Measurements from ENCODE around the gene MOCS2. TPM values are rescaled to one million over a fixed set of nuclear protein-coding genes. Genes with fewer than 3 reads are reported as not detected.

Gene MOCS2
- total and polyA plus RNA-seq, 4 donors: 25.3 to 71.0 (median 26.8) TPM

DNA sequence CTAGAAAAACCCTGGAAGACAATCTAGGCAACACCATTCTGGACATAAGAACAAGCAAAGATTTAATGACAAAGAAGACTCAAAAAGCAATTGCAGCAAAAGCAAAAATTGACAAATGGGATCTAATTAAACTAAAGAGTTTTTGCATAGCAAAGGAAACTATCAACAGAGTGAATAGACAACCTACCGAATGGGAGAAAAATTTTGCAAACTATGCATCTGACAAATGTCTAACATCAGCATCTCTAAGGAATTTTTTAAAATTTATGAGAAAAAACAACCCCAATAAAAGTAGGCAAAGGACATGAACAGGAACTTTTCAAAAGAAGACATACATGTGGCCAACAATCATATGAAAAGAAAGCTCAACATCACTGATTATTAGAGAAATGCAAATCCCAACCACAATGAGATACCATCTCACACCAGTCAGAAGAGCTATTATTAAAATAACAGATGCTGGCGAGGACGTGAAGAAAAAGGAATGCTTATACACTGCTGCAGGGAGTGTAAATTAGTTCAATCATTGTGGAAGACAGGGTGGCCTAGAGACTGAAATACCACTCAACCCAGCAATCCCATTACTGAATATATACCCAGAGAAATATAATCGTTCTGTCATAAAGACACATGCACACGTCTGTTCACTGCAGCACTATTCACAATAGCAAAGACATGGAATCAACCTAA is 3.8 kb downstream of the MOCS2 start:
- H3K4me1 ChIP-seq (ENCODE audit: control insufficient read depth in 5 of 5, insufficient read depth in 5 of 5, low read length in 5 of 5): peaks cover 0 to 10% (median 5%) of the 10 kb centered on the region in 5 donors
- no peak overlapping the region for H3K9ac ChIP-seq (ENCODE audit: insufficient read depth in 1 of 2, low read length in 2 of 2)
- ATAC-seq (ENCODE audit: insufficient read depth, low FRiP score): no peak
- no peak for DNase-seq
- no peak overlapping the region for H3K4me3 ChIP-seq
- TF ChIP-seq, protein P1, sequence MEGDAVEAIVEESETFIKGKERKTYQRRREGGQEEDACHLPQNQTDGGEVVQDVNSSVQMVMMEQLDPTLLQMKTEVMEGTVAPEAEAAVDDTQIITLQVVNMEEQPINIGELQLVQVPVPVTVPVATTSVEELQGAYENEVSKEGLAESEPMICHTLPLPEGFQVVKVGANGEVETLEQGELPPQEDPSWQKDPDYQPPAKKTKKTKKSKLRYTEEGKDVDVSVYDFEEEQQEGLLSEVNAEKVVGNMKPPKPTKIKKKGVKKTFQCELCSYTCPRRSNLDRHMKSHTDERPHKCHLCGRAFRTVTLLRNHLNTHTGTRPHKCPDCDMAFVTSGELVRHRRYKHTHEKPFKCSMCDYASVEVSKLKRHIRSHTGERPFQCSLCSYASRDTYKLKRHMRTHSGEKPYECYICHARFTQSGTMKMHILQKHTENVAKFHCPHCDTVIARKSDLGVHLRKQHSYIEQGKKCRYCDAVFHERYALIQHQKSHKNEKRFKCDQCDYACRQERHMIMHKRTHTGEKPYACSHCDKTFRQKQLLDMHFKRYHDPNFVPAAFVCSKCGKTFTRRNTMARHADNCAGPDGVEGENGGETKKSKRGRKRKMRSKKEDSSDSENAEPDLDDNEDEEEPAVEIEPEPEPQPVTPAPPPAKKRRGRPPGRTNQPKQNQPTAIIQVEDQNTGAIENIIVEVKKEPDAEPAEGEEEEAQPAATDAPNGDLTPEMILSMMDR (IDR thresholded peaks at IDR 0.05; ENCODE audit: control extremely low read depth, extremely low read depth): no peak
- no peaks in the 10 kb centered on the region for H3K9me3 ChIP-seq (ENCODE audit: control insufficient read depth in 4 of 4, insufficient read depth in 3 of 4, low read length in 3 of 4)
- H3K27ac ChIP-seq (ENCODE audit: low read depth in 1 of 2, low read length in 1 of 2): no peak overlapping the region
- H3K27me3 ChIP-seq (ENCODE audit: control insufficient read depth in 3 of 3, insufficient read depth in 3 of 3, low read length in 2 of 3): no peaks in the 10 kb centered on the region
- peaks cover 0 to 17% (median 1%) of the 10 kb centered on the region in 4 donors for H3K36me3 ChIP-seq (ENCODE audit: control insufficient read depth in 4 of 4, insufficient read depth in 4 of 4, low read length in 4 of 4)
- 89 to 93% methylated on average over 5 of the region's 5 CpGs for WGBS, 2 donors

DNA sequence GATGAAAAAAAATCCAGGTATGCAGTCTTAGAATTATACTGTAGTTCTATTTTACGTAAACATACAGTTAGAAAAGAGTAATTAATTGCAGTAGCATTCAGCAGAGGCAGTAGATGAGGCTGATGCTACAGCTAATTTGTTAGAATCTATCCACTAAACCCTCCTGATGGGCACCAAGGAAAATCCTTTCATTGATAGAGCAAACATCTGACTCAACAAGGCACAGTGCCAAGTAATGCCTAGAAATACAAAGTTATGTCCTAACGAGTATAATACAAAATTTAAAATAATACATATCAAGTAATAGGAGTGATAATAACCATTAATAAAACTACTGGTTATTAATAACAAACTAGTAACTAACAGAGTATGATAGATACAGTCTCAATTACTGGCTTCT is 9.0 kb downstream of the MOCS2 start:
- Histone ChIP-seq H3K4me1 (ENCODE audit: control insufficient read depth in 5 of 5, insufficient read depth in 5 of 5, low read length in 5 of 5) (no peaks in the 10 kb centered on the region), H3K27me3 (ENCODE audit: control insufficient read depth in 3 of 3, insufficient read depth in 3 of 3, low read length in 2 of 3) (no peaks in the 10 kb centered on the region), H3K4me3 (no peak overlapping the region), H3K36me3 (ENCODE audit: control insufficient read depth in 4 of 4, insufficient read depth in 4 of 4, low read length in 4 of 4) (peaks cover 9 to 36% (median 13%) of the 10 kb centered on the region in 4 donors), H3K27ac (ENCODE audit: low read depth in 1 of 2, low read length in 1 of 2) (no peak overlapping the region), H3K9me3 (ENCODE audit: control insufficient read depth in 4 of 4, insufficient read depth in 3 of 4, low read length in 3 of 4) (no peaks in the 10 kb centered on the region), H3K9ac (ENCODE audit: insufficient read depth in 1 of 2, low read length in 2 of 2) (no peak overlapping the region)
- WGBS, 2 donors: 80 to 84% methylated on average over 2 of the region's 2 CpGs
- DNase-seq: no peak
- TF ChIP-seq, protein P1 (IDR thresholded peaks at IDR 0.05; ENCODE audit: control extremely low read depth, extremely low read depth): no peak
- no peak for ATAC-seq (ENCODE audit: insufficient read depth, low FRiP score)

DNA sequence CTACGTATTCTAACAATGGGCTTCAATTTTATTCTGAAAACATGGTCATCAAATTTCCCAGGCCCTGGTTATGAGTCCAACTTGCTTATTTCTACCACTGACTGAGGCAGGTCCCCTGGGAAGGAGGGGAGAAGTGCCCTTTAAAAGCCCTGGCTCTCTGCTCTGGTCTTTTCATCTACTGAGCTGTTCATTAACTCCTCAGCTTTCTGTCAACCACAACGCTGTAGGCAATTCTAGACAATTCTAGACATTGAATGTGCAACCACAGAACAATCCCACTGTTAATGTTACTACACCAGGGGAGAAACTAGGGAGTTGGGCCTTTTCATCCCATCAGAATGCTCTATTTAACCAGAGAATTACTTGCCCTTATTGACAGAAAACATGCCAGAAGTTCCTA is 10.0 kb downstream of the MOCS2 start:
- Histone ChIP-seq H3K4me1 (ENCODE audit: control insufficient read depth in 5 of 5, insufficient read depth in 5 of 5, low read length in 5 of 5) (no peaks in the 10 kb centered on the region), H3K4me3 (no peak overlapping the region), H3K36me3 (ENCODE audit: control insufficient read depth in 4 of 4, insufficient read depth in 4 of 4, low read length in 4 of 4) (peaks cover 9 to 31% (median 13%) of the 10 kb centered on the region in 4 donors), H3K9me3 (ENCODE audit: control insufficient read depth in 4 of 4, insufficient read depth in 3 of 4, low read length in 3 of 4) (no peaks in the 10 kb centered on the region), H3K9ac (ENCODE audit: insufficient read depth in 1 of 2, low read length in 2 of 2) (no peak overlapping the region), H3K27ac (ENCODE audit: low read depth in 1 of 2, low read length in 1 of 2) (no peak overlapping the region), H3K27me3 (ENCODE audit: control insufficient read depth in 3 of 3, insufficient read depth in 3 of 3, low read length in 2 of 3) (no peaks in the 10 kb centered on the region)
- ATAC-seq (ENCODE audit: insufficient read depth, low FRiP score) (no peak), DNase-seq (no peak)
- TF ChIP-seq, protein P1 (IDR thresholded peaks at IDR 0.05; ENCODE audit: control extremely low read depth, extremely low read depth): no peak
- 78 to 90% methylated on average over 2 of the region's 2 CpGs for WGBS, 2 donors

All from lung (tissue), 12 donors.